ENCODE data around the gene SLC25A30.

GRCh38 chr13:45374917-45375316 is 43.3 kb downstream of the SLC25A30 start:
- TF ChIP-seq CTCF (conservative IDR thresholded peaks at IDR 0.05) (no peak), ZFX (IDR thresholded peaks at IDR 0.05) (no peak)

All from C4-2B (cell line).